ENCODE measurements around the gene MR1.

MR1 gene

DNA sequence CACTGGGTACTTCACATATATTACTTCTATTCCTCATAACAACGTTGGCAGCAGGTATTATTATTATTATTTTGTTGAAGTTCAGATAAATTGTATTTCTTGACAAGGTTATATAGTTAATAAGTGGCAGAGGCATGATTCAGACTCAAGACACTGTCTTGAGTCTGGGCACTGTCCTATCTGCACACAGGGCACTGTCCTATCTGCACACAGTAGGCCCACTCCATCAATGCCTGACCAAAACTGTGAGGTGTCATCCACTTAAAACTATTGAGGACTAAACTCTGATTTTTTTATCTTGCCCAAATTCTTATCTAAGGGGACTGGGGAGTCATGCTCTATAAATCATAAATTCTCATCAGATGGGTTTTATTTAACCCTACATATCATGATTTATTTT is 30.9 kb downstream of the MR1 start:
- no peak for DNase-seq

DNA sequence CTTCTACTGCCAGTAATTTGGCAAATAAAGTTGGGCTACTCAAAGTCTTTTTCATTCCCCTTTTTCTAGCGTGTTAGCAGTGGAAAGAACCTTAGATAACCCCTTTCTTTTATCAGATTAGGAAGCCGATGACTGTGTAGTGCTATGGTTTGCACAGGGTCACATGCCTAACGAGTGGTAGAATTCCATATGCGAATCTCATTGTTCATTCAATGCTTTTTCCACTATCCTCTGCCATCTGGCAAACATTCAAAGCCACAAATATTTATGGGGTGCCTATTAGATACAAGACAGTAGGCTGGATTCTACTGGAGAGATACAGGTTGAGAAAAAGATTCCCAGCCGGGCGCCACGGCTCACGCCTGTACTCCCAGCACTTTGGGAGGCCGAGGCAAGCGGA is 39.9 kb downstream of the MR1 start:
- no peak for DNase-seq

DNA sequence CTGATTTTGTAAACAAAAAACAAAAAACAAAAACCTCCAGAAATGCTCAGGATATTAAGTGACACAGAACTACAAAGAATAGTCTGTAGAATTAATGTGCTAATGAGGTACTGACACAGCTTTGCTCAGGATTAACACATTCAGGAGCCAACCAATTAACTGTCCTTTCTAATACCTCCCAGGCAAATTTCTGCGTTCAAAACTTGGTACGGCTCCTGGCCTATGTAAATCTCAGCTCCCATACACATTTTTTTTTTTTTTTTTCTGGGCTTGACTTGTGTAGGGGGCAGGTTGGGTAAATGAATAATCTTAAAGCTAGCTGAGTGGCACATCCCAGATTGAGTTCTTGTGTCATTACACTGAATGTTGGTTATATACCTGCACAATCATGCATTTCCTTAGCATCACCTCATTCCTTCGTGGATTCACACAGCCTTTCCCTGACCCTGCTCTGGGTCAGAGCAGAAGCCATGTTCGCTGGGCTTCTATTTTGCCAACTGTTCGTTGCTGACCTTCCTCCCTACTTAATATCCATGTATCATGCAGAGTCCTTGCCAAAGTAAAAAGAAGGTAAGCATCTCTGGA is 42.1 kb downstream of the MR1 start:
- DNase-seq = no peak

DNA sequence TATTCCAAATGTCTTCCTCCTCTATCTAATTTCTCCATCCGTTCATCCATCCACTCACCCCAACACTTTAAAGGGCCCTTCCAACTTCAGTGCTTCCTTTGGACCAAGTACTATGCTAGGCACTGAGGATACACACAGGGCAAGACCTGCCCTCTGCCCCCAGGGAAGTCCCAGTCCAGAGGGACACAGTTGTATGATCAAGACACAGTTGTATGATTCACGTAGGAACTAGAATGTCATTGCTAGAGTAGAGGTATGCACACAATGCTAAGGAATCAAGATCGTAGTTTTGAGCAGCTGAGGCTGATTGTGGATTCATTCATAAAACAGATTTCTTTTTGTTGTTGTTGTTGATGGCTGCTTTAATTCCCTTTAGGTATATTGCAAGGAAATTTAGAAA is 43.1 kb downstream of the MR1 start:
- DNase-seq = no peak

DNA sequence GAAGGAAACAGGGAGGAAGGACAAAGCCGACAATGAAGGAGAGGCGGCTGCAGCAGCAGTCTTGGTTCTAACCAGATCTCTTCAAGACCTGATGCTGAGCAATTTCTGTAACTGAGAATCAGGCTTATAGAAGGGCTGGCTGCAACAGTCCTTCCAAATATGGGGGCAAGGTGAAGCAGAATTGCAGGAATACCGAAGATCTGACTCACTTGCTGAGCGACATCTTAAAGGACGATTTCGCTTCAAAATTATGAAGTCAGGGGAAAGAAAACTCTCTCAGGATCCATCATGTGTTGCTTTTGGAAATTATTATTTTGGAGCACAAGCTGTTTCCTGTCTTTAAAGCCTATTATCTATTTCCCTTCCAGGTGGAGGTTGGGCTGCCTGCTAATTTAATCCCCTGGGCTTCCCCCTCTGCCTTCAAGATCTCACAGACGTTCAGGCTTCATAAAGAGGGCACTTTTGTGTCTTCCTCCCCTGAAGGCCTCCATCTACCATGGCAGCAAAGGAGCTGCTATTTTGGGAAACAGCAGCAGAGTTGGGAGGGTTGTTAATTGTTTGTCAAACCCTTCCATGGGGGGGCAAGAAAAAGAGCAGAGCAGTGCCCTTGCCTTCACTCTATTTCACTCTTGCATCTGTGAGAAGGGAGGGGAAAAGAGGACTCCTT is 43.9 kb downstream of the MR1 start:
- DNase-seq = no peak

DNA sequence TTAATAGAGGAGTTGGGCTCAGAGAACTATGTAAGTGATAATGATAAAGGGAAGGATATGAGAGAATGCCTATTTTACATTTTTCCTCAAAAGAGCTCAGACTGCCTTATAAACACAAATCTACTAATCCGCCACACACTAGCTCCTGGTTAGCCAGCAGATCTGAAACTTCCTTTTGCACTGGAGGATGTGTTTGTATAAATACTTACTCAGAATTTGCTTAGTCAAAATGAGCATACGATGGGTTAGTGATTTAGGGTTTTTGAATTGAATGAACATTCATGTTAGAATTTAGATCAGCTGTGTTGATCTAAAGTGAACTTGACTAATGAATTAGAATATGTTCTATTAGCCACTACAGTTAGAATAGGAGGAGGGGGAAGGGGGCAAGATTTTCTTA is 45.6 kb downstream of the MR1 start:
- peak; percentile 59 for DNase-seq

DNA sequence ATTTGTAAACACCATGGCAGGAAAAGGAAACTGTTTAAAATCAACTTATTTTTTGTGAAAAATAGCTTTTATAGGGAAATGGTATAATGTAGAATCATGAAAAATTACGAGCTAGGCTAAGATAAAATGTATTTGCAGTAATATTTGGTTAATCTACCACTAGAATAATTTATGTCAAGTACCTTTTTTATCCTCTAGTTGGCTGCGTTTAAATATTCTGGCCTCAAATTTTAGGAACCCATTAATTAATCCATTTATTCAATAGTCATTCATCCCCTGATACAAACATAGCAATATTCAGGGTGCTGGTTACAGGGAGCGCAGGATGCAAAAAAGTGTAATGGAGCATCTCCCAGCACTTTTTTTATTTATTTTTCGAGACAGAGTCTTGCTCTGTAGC is 46.1 kb downstream of the MR1 start:
- no peak for DNase-seq

DNA sequence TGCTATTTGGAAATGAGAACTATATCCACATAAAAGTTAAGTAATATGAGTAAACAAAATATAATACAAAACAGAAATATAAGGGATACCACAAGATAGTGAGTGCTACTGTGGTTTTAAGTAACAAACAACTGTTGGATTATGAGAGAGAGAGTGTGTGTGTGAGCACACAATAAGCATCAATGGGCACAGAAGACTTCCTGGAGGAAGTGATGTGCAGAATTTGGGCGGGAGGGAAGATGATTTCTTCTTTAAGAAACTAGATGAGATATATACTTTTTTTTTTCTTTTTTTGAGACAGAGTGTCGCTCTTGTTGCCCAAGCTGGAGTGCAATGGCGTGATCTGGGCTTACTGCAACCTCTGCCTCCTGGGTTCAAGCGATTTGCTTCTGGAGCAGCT is 46.8 kb downstream of the MR1 start:
- no peak for DNase-seq

DNA sequence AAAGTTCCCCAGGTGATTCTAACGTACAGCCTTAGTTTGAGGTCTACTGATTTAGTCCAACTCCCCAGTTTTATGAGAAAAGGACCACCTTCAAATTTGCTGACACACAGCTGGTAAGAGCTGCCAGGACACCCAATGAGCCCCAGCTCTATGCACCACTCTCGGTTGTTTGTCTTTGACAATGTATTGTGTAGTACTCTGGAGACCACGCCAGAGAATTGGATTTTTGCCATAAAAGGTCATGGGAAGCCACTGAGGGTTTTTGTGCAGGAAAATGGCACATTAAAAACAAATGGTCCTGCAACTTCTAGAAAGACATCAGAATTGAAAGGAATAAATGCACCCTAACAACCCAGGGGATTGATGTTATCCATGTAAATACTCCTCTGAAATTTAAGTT is 47.6 kb downstream of the MR1 start:
- DNase-seq = no peak

DNA sequence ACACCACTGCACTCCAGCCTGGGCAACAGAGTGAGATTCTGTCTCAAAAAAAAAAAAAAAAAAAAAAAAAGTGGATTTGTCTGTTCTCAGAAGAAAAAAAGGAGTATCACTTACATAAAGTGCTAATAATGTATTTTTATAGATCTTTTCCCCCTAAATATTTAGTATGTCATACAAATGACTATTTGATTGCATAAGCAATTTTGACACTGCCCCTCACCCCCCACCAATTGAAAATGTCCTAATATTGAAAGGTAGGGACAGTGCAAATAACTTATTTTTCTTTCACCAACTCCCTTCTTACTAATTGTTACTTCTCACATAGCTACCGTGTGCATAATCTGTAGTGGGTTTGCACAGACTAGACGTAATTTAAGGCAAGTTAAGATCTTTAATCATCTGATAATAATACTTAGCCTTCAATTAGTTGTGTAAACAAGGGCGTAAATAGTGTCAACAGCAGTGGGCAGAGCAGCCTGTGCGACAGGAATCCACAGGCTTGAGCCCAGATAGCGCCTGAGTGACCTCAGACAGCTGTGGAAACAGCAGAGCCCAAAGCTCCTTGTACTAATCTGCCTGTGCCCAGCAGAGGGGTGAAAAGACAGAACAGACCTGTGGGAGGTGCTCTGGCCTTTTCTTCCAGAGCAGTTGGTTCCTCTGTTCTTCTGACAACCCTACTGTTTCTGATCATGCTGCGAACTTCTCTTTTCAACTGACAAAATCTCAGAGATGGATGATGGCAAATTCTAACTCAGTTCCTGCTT is 50.2 kb downstream of the MR1 start:
- DNase-seq = peak; percentile 70

DNA sequence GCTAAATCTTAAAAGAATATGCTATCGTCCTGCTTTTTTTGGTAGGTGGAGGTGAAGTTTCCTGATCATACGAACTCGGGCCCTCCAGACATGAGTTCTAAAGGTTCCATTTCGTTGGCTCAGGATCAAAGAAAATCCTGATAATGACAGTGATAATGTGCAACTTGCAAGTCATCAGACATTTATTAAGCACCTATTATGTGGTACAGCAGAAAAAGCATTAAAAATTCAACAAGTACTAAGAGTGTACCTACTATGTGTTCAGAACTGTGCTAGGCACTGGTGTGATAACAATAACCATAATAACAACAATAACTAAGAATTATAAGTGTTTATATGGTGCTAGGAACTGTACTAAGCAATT is 50.8 kb downstream of the MR1 start:
- DNase-seq = no peak

DNA sequence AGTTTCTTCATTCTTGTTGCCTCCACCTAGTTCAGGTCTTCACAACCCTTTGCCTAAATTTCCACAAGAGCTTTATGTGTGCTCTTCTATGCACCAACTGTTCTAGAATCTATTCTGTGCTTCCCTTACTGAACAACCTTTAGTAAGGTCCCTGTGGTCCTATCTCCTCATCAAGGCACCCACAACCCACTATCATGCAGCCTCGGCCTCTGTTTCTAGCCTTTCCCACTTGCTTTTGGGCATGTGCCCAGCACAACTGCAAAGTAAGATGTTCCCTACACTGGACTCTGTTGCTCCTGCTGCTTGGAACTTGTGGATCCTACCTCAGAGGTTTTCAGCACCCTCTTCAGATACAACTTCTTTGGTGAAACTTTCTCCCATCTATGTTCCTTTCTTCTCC is 52.3 kb downstream of the MR1 start:
- DNase-seq = no peak

DNA sequence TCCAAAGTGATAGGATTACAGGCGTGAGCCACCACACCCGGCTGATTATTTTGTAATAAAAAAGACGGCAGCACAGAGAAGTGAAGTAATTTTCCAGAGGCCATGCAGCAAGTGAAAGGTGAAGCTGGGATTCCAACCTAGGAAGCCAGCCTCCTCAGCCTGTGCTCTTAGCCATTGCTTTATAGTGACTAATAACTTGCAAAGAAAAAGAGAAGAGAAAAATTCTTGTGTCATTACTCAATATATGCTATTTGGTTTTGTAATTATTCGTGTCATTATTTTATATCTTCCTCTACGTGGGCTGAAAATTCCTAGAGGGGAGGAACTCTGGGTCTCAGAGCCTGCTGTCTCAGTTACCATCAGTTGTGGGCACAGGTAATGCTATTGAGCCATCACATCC is 53.1 kb downstream of the MR1 start:
- DNase-seq = no peak

DNA sequence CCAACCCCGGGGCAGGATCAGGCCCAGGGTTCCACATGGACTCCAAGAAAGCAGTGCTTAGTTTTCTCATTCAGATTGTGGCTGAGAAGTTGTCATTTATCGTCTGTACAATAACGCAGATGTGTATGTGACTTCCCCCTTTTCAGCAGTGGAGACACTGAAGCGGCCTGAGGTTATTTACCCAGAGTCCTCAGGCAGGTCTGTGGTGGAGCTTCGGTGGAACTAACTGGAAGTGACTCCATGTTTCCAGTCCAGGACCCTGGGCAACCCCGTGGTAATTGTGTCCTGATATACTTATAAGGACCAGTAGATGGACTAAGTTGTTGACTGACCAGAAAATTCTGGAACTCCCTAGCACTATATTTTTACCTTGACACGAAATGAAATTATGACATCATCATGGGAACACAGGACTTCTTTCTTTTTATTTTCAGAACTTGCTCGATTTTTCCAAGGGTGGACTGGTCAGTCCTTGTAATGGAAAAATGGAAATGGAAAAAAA is 53.7 kb downstream of the MR1 start:
- DNase-seq = no peak

DNA sequence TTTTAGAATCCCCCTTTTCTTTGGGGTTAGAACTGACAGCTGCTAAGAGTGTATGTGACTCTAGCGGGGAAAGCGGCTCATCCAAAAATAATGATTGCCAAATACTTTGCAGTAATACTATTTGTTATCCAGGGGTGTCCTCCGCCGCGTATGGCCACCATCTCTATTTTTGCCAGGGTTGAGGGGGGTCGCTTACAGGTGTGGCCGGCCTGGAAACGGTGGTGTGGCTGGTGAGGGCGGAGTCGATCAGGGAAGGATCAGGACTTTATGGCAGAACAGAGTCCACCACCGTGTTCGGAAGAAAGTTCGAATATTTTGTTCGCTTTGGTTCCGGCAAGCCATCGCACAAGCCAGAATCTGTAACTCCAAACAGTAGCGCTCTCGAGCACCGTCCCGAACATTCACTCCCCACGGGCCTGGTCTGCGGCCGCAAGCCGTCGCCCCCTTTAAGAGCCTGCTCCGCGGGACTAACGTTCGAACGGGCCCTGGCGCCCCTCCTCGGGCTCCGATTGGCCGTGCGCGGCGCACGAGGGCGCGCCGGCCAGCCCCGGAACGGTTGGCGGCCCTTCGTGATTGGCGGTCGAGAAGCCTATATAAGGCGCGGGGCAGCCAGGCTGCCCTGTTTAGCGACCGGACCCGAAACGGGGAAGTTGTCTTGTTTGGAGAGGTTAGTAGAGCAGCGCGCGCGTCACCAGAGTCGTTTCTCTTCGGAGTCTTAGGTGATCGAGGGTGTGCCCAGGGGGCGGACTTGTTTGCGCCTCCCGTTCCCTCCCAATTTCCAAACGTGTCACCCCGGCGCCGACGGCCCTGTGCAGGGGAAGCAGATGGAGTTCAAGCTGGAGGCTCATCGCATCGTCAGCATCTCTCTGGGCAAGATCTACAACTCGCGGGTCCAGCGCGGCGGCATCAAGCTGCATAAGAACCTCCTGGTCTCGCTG is 54.6 kb downstream of the MR1 start, which contains the start of gene IER5:
Gene IER5 (plus strand): TSS at position 622 of the 938 bp plus-strand sequence. CDS start 203 bp downstream, at position 825.
- DNase-seq = peak; percentile 100

DNA sequence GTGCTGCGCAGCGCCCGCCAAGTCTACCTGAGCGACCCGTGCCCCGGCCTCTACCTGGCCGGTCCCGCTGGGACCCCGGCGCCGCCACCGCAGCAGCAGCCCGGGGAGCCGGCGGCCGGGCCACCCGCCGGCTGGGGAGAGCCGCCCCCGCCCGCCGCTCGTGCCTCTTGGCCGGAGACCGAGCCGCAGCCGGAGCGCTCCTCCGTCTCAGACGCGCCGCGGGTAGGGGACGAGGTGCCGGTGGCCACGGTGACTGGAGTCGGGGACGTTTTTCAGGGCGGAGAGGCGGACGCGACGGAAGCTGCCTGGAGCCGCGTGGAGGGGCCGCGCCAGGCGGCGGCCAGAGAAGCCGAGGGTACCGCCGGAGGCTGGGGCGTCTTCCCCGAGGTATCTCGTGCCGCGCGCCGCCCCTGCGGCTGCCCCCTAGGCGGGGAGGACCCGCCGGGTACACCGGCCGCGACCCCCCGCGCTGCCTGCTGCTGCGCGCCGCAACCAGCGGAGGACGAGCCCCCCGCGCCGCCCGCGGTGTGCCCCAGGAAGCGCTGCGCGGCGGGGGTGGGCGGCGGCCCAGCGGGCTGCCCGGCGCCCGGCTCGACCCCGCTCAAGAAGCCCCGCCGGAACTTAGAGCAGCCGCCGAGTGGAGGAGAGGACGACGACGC is 55.4 kb downstream of the MR1 start:
- peak; percentile 84 for DNase-seq

DNA sequence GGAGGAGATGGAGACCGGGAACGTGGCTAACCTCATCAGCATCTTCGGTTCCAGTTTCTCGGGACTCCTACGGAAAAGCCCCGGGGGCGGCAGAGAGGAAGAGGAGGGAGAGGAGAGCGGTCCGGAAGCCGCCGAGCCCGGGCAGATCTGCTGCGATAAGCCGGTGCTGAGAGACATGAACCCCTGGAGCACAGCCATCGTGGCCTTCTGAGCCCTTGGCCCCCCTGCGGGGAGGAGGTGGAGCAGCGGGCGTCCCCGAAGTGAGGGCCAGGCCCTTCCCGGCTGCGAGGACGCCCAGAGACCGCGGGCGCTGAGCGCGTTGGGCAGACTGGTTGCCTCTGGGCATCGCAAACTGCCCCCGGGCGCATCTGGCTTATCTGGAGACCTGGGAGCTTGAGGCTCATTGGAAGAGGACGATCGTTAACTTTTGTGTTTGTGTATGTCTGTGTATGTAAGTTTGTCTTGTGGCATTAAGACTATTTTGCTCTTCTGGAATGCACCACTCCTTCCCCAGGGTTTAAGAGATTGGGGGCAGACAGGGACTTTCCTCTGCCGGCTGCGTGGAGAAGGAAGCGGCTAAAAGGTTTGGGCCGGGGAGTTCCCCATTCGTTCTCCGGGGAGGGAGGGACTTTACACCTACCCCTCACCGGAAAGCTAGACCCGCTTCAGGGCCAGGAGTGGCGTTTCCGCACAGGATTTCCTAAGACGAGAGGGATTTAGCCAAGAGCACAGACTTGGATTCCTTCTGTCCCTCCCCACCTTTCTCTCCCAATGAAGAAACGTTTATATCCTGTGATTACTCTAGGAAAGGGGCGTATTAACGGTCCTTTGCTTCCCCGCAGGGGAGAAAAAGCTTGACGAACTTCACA is 56.1 kb downstream of the MR1 start:
- DNase-seq = peak; percentile 89

DNA sequence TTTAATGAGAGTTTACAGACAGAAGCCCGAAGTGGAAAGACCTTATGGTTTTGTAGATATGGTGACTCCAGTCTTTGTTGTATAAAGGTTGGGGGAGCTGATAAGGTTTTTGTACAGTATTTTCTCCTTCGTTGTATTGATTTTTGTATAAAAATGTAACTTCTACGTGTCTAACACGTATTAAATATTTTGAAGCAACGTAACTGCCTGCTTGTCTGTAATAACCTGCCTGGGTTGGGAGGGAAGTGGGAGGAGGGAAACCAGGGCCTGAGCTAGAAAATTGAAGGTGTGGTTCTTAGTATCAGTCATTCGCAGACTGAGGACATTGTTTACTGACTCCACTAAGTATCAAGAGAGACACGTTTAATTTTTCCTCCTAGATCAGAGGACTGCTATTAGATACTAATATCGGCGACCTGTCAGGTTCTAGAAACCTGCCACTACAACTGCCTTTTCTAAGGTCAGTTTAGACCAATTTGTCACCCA is 56.9 kb downstream of the MR1 start:
- DNase-seq = peak; percentile 63

DNA sequence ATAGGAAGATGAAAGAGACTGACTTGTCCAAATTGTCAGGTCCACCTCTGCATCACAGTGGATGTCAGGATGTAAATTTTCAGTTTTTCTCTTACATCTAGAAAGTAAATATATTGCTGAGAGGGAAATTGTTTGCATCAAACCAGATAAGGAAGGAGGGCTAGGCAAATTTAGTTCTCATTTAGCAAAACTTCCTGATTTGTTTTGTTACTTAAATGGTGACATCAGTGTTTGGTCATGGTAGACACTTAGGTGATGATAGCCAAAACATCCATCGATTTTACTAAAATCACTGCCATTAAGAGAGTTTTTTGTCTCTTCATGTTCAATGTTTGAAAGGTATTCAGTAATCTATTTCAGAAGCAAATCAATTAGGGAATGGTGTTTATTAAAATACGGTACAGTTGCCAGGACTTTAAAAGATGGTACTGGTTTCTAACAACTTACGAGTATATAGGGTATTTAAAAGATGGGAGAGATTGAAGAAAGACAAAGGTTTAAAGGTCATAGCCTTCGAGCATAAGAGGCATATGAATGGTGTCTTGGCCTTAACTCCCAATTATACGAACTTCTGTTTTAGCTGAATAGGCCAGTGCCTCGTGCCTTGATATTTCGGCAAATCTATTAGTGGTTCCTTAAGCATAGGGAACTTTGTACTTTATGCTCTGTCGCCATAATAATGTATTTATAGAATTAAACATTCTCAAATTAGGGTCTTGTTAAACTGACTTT is 57.7 kb downstream of the MR1 start:
- no peak for DNase-seq

DNA sequence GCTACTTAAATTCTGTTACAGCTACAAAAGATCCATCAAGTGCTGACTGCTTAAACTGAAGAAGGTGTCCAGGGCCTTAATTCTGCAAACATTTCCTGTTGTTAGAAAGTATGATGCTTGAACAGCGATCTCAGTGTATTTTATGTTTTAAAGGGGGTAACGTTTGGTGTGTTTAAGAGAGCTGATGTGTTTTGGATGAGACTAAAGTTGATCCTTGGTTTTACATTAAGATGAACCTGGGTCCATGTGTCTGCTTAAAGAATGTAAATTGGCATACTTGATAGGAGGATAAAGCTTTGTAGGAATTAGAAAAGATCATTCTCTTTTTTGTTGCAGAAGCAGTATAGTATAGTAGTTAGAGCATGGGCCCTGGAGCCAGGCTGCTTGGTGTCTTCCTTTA is 58.3 kb downstream of the MR1 start:
- no peak for DNase-seq

All from NCI-H526 treated with DMSO at 0.1 percent for 48 hours (cell line).